GM18498 (cell line): ENCODE measurements around the gene LSAMP.
"Not testable (repeated sequence)": the region's sequence is repeated elsewhere in the genome, so short reads cannot be mapped to it uniquely, and the experiment has no call there.

Experiments
- ATAC-seq: cut with Tn5 transposase; IDR thresholded peaks from one replicate; pipeline ENCODE4 v1.9.1; 2021; ENCODE audit warnings: mild to moderate bottlenecking, moderate library complexity; ENCODE audit not compliant: unreplicated experiment

The LSAMP gene

GRCh38 chr3:115859002-115859807, 586.1 kb downstream of the LSAMP start:
- ATAC-seq, result no peak

- ATAC-seq, result no peak
These were observed 587.7 kb downstream of the LSAMP start for GRCh38 chr3:115857518-115858136.

GRCh38 chr3:115855911-115856310, 589.4 kb downstream of the LSAMP start:
- ATAC-seq, result no peak

GRCh38 chr3:115853104-115853503, 592.2 kb downstream of the LSAMP start:
- no peak for ATAC-seq

- ATAC-seq, result no peak
These were observed 593.0 kb downstream of the LSAMP start for GRCh38 chr3:115852278-115852677.

- ATAC-seq, result no peak
These were observed 593.7 kb downstream of the LSAMP start for GRCh38 chr3:115851571-115851970.

GRCh38 chr3:115848641-115849040, 596.6 kb downstream of the LSAMP start:
- ATAC-seq, result no peak

GRCh38 chr3:115845986-115846385, 599.3 kb downstream of the LSAMP start:
- no peak for ATAC-seq

- ATAC-seq, result not testable (repeated sequence)
These were observed 600.6 kb downstream of the LSAMP start for GRCh38 chr3:115844729-115845128.

- no peak for ATAC-seq
These were observed 602.1 kb downstream of the LSAMP start for GRCh38 chr3:115843206-115843605.

GRCh38 chr3:115839246-115839645, 606.0 kb downstream of the LSAMP start:
- ATAC-seq, result no peak

- no peak for ATAC-seq
These were observed 606.5 kb downstream of the LSAMP start for GRCh38 chr3:115838786-115839185.

GRCh38 chr3:115836944-115837343, 608.3 kb downstream of the LSAMP start:
- no peak for ATAC-seq

- ATAC-seq, result no peak
These were observed 609.3 kb downstream of the LSAMP start for GRCh38 chr3:115835946-115836345.

GRCh38 chr3:115834068-115834467, 611.2 kb downstream of the LSAMP start:
- ATAC-seq, result no peak

GRCh38 chr3:115833074-115833473, 612.2 kb downstream of the LSAMP start:
- no peak for ATAC-seq

- no peak for ATAC-seq
These were observed 613.0 kb downstream of the LSAMP start for GRCh38 chr3:115832265-115832664.

GRCh38 chr3:115831864-115832263, 613.4 kb downstream of the LSAMP start:
- ATAC-seq, result no peak

GRCh38 chr3:115830764-115831395, 614.4 kb downstream of the LSAMP start:
- no peak for ATAC-seq

GRCh38 chr3:115828401-115828800, 616.9 kb downstream of the LSAMP start:
- ATAC-seq, result no peak

GRCh38 chr3:115827495-115827894, 617.8 kb downstream of the LSAMP start:
- no peak for ATAC-seq

GRCh38 chr3:115825046-115825445, 620.2 kb downstream of the LSAMP start:
- no peak for ATAC-seq
